Activated naive CD8-positive, alpha-beta T cell treated with anti-CD3 and anti-CD28 coated beads for 36 hours (primary cell): ENCODE data around the gene COL24A1. TPM values are rescaled to one million over a fixed set of nuclear protein-coding genes. Genes with fewer than 3 reads are reported as not detected.
"Not testable (repeated sequence)": the region's sequence is repeated elsewhere in the genome, so short reads cannot be mapped to it uniquely, and the experiment has no call there.

Experiments used
- DNase-seq: peaks from one replicate; pipeline ENCODE4 v3.0.0; 2021
- H3K27ac Mint-ChIP-seq: one replicate; pipeline ENCODE4 v1.8.0; 2022; ENCODE audit warnings: mild to moderate bottlenecking, moderate library complexity, mixed read lengths
- H3K27me3 Mint-ChIP-seq: one replicate; pipeline ENCODE4 v1.8.0; 2022; ENCODE audit warnings: mild to moderate bottlenecking, mixed read lengths
- H3K36me3 Mint-ChIP-seq: one replicate; pipeline ENCODE4 v1.8.0; 2021; ENCODE audit warnings: mild to moderate bottlenecking, mixed read lengths
- H3K4me1 Mint-ChIP-seq: one replicate; pipeline ENCODE4 v1.8.0; 2021; ENCODE audit warnings: mixed read lengths
- H3K4me3 Mint-ChIP-seq: one replicate; pipeline ENCODE4 v1.8.0; 2022; ENCODE audit warnings: mild to moderate bottlenecking, moderate library complexity, mixed read lengths
- H3K9me3 Mint-ChIP-seq: one replicate; pipeline ENCODE4 v1.8.0; 2022; ENCODE audit warnings: mixed read lengths
- total RNA-seq, 2 experiments: library from RNA; stranded (reverse); gene quantifications; one replicate each; pipeline ENCODE4 v1.2.3, GENCODE V29; 2021

The COL24A1 gene
- total RNA-seq, 2 experiments from 2014 or later: not detected

DNA sequence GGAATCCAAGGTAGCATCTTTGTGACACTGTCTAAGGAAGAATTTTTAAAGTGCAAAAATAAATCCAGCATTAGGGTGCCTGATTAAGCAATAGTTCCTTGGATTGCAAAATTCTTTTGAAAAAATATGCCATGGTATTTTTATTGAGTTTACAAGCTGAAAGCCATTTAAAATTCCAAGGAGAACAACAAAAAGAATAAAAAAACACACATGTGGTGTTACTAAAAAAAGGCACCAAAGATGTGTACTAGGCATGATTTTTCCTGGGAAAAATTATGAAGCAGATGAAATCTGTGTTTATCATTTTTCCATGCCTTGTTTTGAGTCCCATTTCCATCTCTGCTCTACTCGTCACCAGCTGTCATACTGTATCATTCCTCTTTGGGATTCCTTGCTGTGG, 291.4 kb downstream of the COL24A1 start:
- H3K27me3 Mint-ChIP-seq: no peaks in the 10 kb centered on the region
- no peaks in the 10 kb centered on the region for H3K4me1 Mint-ChIP-seq
- peaks cover 2% of the 10 kb centered on the region for H3K9me3 Mint-ChIP-seq
- H3K36me3 Mint-ChIP-seq: no peaks in the 10 kb centered on the region
- H3K27ac Mint-ChIP-seq: no peak overlapping the region
- H3K4me3 Mint-ChIP-seq: no peak overlapping the region
- no peak for DNase-seq

DNA sequence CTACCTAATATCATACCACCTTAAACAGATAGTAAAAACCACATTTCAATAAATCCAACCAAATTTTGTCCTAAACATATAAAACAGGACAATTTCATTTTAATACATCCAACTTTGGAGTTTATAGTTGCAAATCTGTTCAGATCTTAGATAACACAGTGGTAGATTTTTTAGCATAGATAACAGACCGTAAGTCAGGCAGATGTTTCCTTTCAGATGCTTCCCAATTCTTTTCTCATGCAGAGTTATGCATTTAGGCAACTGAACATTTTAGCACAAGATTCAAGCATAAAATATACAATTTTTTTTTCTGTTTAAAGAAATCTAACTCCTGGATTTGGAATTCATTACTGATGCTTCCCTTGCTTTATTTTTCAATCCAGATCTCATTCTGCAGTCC, 291.8 kb downstream of the COL24A1 start:
- peaks cover 2% of the 10 kb centered on the region for H3K9me3 Mint-ChIP-seq
- H3K4me3 Mint-ChIP-seq: no peak overlapping the region
- H3K27ac Mint-ChIP-seq: no peak overlapping the region
- no peaks in the 10 kb centered on the region for H3K36me3 Mint-ChIP-seq
- DNase-seq: no peak
- H3K27me3 Mint-ChIP-seq: no peaks in the 10 kb centered on the region
- H3K4me1 Mint-ChIP-seq: no peaks in the 10 kb centered on the region

DNA sequence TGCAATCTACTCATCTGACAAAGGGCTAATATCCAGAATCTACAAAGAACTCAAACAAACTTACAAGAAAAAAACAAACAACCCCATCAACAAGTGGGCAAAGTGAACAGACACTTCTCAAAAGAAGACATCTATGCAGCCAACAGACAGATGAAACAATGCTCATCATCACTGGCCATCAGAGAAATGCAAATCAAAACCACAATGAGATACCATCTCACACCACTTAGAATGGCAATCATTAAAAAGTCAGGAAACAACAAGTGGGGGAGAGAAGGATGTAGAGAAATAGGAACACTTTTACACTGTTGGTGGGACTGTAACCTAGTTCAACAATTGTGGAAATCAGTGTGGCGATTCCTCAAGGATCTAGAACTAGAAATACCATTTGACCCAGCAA, 292.9 kb downstream of the COL24A1 start:
- DNase-seq, H3K27ac Mint-ChIP-seq, H3K4me1 Mint-ChIP-seq, H3K36me3 Mint-ChIP-seq, H3K9me3 Mint-ChIP-seq, H3K27me3 Mint-ChIP-seq, H3K4me3 Mint-ChIP-seq: not testable (repeated sequence)

DNA sequence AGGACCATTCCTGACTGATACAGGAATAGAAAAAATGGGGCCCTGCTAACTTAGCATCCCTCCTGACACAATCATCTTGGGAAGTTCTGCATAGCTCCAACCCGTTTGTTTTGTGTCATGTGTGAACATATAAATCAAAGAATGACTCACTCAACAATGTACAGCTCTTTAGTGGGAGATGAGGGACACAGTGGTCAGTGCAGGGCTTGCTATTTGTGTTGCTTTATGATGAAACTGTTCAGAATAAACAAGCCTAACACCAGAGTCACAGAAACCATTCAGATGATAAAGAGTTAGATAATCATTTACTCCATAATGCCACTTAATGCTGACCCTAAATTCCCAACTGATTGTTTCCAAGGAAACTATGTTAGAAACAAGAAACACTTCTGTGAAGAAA, 294.1 kb downstream of the COL24A1 start:
- no peaks in the 10 kb centered on the region for H3K27me3 Mint-ChIP-seq
- peaks cover 2% of the 10 kb centered on the region for H3K9me3 Mint-ChIP-seq
- no peak for DNase-seq
- H3K36me3 Mint-ChIP-seq: no peaks in the 10 kb centered on the region
- no peaks in the 10 kb centered on the region for H3K4me1 Mint-ChIP-seq
- no peak overlapping the region for H3K4me3 Mint-ChIP-seq
- H3K27ac Mint-ChIP-seq: no peak overlapping the region

DNA sequence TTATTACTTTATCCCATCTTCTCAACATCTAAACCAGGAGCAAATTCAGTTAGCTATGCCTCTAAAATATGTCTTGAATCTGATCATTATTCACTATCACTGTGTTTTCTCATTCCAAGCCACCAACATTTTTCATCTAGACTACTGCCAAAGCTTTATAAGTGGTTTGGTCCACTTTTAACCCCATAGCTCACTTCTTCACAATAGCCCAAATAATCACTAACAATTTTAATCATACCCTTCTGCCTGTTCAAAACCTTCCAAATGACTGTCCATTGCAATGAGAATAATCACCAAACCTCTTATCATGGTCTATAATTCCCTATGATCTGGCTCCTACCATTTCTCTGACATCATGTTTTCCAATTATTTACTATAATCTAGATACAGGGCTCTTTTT, 298.6 kb downstream of the COL24A1 start:
- DNase-seq: no peak
- no peaks in the 10 kb centered on the region for H3K36me3 Mint-ChIP-seq
- H3K27me3 Mint-ChIP-seq: peaks cover 5% of the 10 kb centered on the region
- no peaks in the 10 kb centered on the region for H3K9me3 Mint-ChIP-seq
- no peak overlapping the region for H3K4me3 Mint-ChIP-seq
- H3K27ac Mint-ChIP-seq: no peak overlapping the region
- no peaks in the 10 kb centered on the region for H3K4me1 Mint-ChIP-seq

DNA sequence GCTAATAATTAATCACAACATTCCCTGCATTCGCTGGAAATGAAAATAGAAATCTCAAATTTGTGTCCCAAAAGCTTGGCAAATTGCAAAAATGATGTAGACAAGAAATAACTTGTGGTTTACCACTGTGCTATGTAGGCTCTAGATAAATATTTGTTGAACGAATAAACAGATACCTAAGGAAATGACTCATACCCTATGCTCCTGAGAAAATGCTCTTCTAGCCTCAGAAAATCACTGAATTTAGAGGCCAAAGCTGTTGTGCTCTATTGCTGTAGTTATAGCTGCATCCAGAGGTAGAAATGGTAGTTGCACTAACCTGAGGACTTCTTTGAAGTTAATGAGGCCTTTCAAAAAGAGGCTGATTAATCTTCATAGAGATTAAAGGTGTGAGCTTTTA, 306.3 kb downstream of the COL24A1 start:
- Mint-ChIP-seq H3K4me1 (no peaks in the 10 kb centered on the region), H3K27me3 (no peaks in the 10 kb centered on the region), H3K9me3 (no peaks in the 10 kb centered on the region), H3K4me3 (no peak overlapping the region), H3K36me3 (no peaks in the 10 kb centered on the region), H3K27ac (no peak overlapping the region)
- no peak for DNase-seq

DNA sequence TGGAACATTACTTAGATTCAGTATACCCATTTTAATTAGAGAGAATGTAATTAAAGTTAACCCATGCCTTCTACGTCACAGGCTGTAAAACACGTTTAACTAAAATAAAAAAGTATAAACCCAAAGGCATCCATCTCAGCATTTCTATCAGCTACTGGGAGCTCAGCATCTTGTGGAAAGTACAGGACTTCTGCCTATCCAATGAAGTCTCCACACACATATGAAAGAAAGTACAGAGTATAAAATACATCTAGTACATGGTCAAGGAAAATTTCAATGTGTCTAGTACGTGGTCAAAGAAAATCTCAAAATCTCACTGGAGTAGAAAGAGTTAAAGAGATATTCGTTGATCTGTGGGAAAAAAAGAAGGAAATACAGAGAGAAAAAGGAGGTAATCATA, 306.9 kb downstream of the COL24A1 start:
- no peaks in the 10 kb centered on the region for H3K36me3 Mint-ChIP-seq
- H3K27me3 Mint-ChIP-seq: no peaks in the 10 kb centered on the region
- DNase-seq: no peak
- no peaks in the 10 kb centered on the region for H3K9me3 Mint-ChIP-seq
- no peak overlapping the region for H3K4me3 Mint-ChIP-seq
- H3K4me1 Mint-ChIP-seq: no peaks in the 10 kb centered on the region
- no peak overlapping the region for H3K27ac Mint-ChIP-seq

DNA sequence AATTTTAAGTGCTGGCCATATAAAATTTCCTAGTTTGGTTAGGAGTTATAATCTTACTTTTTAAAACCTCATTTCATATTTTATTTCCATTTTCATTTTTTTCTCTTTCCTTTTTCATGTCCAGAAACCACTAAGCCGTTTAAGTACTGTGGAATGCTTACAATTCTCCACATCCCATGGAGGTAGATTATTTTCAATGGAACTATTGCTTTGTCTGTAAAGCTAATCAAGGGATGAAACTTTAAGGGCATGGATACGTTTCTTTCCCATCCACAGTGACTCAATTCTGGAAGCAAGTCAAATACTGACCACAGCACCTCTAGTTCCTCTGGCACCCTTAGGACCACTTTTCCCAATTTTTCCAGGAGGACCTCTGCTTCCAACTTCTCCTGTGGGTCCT, 309.2 kb downstream of the COL24A1 start:
- H3K36me3 Mint-ChIP-seq: no peaks in the 10 kb centered on the region
- H3K9me3 Mint-ChIP-seq: no peaks in the 10 kb centered on the region
- DNase-seq: no peak
- H3K4me1 Mint-ChIP-seq: no peaks in the 10 kb centered on the region
- H3K27ac Mint-ChIP-seq: no peak overlapping the region
- no peaks in the 10 kb centered on the region for H3K27me3 Mint-ChIP-seq
- H3K4me3 Mint-ChIP-seq: no peak overlapping the region

DNA sequence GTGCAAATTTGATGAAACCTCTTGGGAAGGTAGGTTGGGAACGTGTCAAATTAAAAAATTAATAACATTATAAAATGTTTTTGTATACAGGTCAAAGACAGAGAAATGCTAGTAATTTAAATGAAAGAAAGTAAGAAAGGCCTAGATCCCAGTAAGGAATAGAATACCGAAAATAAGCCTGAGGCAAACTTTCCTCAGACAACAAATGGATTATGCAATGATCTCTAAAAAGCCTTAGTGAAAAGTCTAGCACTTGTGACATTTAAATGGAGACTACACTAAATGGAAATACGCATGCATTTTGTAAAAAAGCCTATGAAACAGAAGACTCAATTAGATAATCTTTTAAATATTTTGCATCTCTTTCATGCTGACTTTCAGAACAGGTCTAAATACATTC, 309.9 kb downstream of the COL24A1 start:
- H3K9me3 Mint-ChIP-seq: no peaks in the 10 kb centered on the region
- H3K4me3 Mint-ChIP-seq: no peak overlapping the region
- no peaks in the 10 kb centered on the region for H3K4me1 Mint-ChIP-seq
- no peaks in the 10 kb centered on the region for H3K27me3 Mint-ChIP-seq
- no peak for DNase-seq
- no peaks in the 10 kb centered on the region for H3K36me3 Mint-ChIP-seq
- no peak overlapping the region for H3K27ac Mint-ChIP-seq

DNA sequence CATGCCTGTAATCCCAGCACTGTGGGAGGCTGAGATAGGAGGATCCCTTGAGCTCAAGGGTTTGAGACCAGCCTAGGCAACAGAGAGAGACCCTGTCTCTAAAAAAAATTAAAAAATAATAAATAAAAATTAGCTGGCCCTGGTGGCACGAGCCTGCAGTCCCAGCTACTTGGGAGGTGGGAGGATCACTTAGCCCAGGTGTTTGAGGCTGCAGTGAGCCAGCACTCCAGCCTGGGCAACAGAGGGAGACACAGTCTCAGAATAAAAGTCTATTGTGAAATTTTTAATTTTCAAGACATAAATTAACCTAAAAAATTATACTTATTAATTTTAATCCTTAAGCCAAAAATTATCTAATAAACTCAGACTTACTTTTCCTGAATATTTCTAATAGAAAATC, 317.1 kb downstream of the COL24A1 start:
- no peaks in the 10 kb centered on the region for H3K9me3 Mint-ChIP-seq
- H3K4me1 Mint-ChIP-seq: no peaks in the 10 kb centered on the region
- H3K36me3 Mint-ChIP-seq: no peaks in the 10 kb centered on the region

DNA sequence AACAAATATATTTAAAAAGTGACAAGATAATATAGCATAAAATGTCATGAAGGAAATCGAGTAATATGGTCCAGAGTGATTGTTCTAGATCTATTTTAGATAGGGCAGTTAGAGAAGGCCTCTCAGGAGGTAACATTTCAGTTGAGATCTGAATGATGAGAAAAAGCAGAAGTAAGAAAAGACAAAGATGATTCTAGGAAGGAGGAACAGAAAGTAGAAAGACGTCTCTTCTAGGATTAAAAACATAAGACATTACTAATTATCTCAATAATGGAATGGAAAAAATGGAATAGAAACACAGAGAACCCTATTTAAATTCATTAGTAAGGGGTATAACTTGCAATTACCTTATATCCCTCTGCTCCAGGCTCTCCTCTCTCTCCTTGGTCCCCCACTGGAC, 318.3 kb downstream of the COL24A1 start:
- Mint-ChIP-seq H3K9me3 (no peaks in the 10 kb centered on the region), H3K4me3 (no peak overlapping the region), H3K27me3 (peaks cover 3% of the 10 kb centered on the region), H3K4me1 (no peaks in the 10 kb centered on the region), H3K36me3 (no peaks in the 10 kb centered on the region), H3K27ac (no peak overlapping the region)
- DNase-seq: no peak

More for the DNA sequence above, 317.1 kb downstream of the COL24A1 start:
- H3K4me3 Mint-ChIP-seq: no peak overlapping the region
- no peak for DNase-seq
- no peak overlapping the region for H3K27ac Mint-ChIP-seq
- H3K27me3 Mint-ChIP-seq: peaks cover 3% of the 10 kb centered on the region

DNA sequence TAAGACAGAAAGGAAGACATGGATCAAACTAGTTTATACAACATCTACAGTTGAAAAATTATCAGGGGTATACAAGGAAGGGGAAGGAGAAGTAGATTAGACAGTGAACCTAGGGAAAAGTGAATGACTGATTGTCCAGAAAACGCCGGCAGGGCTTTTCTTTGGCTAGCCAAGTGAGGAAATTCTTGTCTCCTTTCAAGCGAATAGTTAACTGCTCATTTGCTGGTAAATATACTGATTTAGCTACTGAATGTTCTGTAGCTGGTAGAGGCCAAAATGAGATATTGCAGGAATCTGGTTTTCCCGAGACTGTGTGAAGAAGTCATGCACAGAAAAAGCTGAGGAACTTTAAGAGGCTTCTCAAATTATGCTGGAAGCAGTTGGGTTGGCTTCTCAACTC, 319.8 kb downstream of the COL24A1 start:
- Mint-ChIP-seq H3K4me3 (no peak overlapping the region), H3K36me3 (no peaks in the 10 kb centered on the region), H3K27me3 (peaks cover 3% of the 10 kb centered on the region), H3K27ac (no peak overlapping the region), H3K4me1 (no peaks in the 10 kb centered on the region), H3K9me3 (no peaks in the 10 kb centered on the region)
- no peak for DNase-seq

DNA sequence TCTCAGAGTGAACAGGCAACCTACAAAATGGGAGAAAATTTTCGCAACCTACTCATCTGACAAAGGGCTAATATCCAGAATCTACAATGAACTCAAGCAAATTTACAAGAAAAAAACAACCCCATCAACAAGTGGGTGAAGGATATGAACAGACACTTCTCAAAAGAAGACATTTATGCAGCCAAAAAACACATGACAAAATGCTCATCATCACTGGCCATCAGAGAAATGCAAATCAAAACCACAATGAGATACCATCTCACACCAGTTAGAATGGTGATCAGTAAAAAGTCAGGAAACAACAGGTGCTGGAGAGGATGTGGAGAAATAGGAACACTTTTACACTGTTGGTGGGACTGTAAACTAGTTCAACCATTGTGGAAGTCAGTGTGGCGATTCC, 323.4 kb downstream of the COL24A1 start:
- not testable (repeated sequence) for H3K9me3 Mint-ChIP-seq, H3K36me3 Mint-ChIP-seq, DNase-seq, H3K4me1 Mint-ChIP-seq, H3K27ac Mint-ChIP-seq, H3K27me3 Mint-ChIP-seq, H3K4me3 Mint-ChIP-seq

DNA sequence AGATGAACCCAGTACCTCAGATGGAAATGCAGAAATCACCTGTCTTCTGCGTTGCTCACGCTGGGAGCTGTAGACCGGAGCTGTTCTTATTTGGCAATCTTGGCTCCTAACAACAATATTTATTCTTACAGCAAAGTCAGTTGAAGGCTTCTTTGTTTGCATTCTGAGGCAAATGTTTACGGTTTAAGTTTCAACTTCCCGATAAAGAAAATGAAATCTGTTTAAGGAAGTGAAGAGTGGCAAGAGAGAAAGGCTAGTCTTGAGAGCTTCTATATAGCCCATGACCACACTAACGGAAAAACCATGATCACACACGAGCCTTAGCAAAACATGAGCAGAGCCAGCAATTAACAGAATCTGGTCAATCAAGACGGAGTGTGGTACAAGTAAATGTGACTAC, 325.7 kb downstream of the COL24A1 start:
- Mint-ChIP-seq H3K27ac (no peak overlapping the region), H3K9me3 (peaks cover 2% of the 10 kb centered on the region), H3K27me3 (no peaks in the 10 kb centered on the region), H3K4me1 (no peaks in the 10 kb centered on the region), H3K4me3 (no peak overlapping the region), H3K36me3 (no peaks in the 10 kb centered on the region)
- DNase-seq: no peak

DNA sequence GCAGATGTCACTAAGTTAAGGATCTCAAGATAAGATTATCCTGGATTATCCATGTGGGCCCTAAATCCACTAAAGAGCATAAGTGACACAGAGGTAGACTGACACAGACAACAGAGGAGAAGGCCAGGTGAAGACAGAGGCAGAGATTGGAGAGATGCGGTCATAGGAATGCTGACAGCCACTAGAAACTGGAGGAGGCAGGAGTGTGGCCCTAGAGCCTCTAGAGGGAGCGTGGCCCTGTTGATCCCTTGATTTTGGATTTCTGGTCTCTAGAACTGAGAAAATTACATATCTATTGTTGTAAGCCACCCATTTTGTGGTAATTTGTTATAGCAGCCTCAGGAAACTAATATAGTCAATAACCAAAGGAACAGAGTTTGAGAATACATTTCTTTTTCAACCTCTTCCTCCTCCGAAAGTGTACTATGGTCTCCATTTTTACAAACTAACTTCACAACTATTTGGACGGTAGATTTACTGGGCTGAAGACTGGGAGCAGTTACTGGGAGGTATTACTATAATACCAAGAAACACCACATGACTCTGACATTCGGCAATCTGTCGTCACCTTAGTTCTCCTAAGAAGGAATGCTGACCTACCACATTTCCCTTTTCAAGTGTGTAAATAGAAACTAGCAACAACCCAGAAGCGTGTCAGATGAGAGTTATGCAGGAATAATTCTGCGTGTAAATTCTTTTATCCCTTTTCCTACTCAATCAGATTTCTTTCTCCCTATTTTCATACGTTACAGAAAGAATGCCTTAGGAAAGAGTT, 332.3 kb downstream of the COL24A1 start:
- no peak overlapping the region for H3K27ac Mint-ChIP-seq
- no peak overlapping the region for H3K4me3 Mint-ChIP-seq
- H3K27me3 Mint-ChIP-seq: no peaks in the 10 kb centered on the region
- no peaks in the 10 kb centered on the region for H3K36me3 Mint-ChIP-seq
- peaks cover 2% of the 10 kb centered on the region for H3K9me3 Mint-ChIP-seq
- no peak for DNase-seq
- no peaks in the 10 kb centered on the region for H3K4me1 Mint-ChIP-seq

DNA sequence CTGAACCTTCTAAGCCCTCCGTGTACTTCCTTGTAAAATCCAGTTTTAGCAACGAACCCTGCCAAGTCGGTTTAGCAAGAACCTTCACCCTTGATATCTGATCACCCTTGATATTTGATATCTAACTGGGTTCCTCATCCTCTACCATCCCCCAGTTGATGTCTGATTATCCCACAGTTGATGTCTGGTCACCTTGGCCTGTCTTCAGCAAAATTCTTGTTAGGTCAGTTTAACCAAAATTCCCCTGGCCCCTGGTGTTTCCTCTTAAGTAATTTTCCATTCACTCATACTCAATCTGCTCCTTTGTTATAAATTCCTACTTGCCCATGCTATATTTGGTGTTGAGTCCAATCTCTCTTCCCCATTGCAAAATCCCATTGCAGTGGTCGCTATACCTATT, 333.9 kb downstream of the COL24A1 start:
- no peak for DNase-seq
- no peaks in the 10 kb centered on the region for H3K4me1 Mint-ChIP-seq
- H3K27ac Mint-ChIP-seq: no peak overlapping the region
- no peaks in the 10 kb centered on the region for H3K36me3 Mint-ChIP-seq
- H3K4me3 Mint-ChIP-seq: no peak overlapping the region
- no peaks in the 10 kb centered on the region for H3K9me3 Mint-ChIP-seq
- no peaks in the 10 kb centered on the region for H3K27me3 Mint-ChIP-seq
